GM23338 (cell line): Measurements from ENCODE around the gene STAB2. TPM values are rescaled to one million over a fixed set of nuclear protein-coding genes. Genes with fewer than 3 reads are reported as not detected.

Experiments used
- ATAC-seq: fragments of 200-7000 bp; cut with Tn5 transposase; 3 replicates; pipeline ENCODE4 v1.9.1; 2020
- DNase-seq: peaks from one replicate; pipeline ENCODE4 v3.0.0-alpha.2; 2015; ENCODE audit warnings: low spot score
- H2AFZ ChIP-seq: fragments of 200-600 bp; sonication (generic); 2 replicates; pipeline ENCODE4 v1.8.0; 2016; ENCODE audit warnings: antibody characterized with exemption, mild to moderate bottlenecking, moderate library complexity
- H3F3A ChIP-seq: fragments of 200-600 bp; sonication (generic); replicated peaks from 2 replicates; pipeline ENCODE4 v1.8.0; 2017; ENCODE audit warnings: antibody characterized with exemption, mixed run types, low read depth
- H3K27ac ChIP-seq: fragments of 200-600 bp; sonication (generic); 2 replicates; pipeline ENCODE4 v1.6.1; 2016; ENCODE audit warnings: low read depth
- H3K27me3 ChIP-seq: fragments of 200-600 bp; sonication (generic); 2 replicates; pipeline ENCODE4 v1.8.0; 2016; ENCODE audit warnings: mild to moderate bottlenecking, mixed run types, moderate library complexity; ENCODE audit not compliant: insufficient read depth
- H3K36me3 ChIP-seq: fragments of 200-600 bp; sonication (generic); 2 replicates; pipeline ENCODE4 v1.8.0; 2016; ENCODE audit warnings: mild to moderate bottlenecking; ENCODE audit not compliant: insufficient read depth
- H3K4me1 ChIP-seq: fragments of 200-600 bp; sonication (generic); 2 replicates; pipeline ENCODE4 v1.8.0; 2016; ENCODE audit warnings: mild to moderate bottlenecking, moderate library complexity; ENCODE audit not compliant: insufficient read depth
- H3K4me2 ChIP-seq: fragments of 200-600 bp; sonication (generic); 2 replicates; pipeline ENCODE4 v1.7.1; 2017; ENCODE audit warnings: mixed run types
- H3K4me3 ChIP-seq: fragments of 200-600 bp; sonication (generic); 2 replicates; pipeline ENCODE4 v1.6.1; 2016; ENCODE audit warnings: mixed run types
- H3K79me2 ChIP-seq: fragments of 200-600 bp; sonication (generic); replicated peaks from 2 replicates; pipeline ENCODE4 v1.8.0; 2017; ENCODE audit warnings: mild to moderate bottlenecking; ENCODE audit not compliant: insufficient read depth
- H3K9me2 ChIP-seq: fragments of 200-600 bp; sonication (generic); 2 replicates; pipeline ENCODE4 v1.8.0; 2017; ENCODE audit not compliant: insufficient read depth
- H4K20me1 ChIP-seq: fragments of 200-600 bp; sonication (generic); replicated peaks from 2 replicates; pipeline ENCODE4 v1.8.0; 2017; ENCODE audit warnings: mild to moderate bottlenecking; ENCODE audit not compliant: insufficient read depth
- H3K27ac Mint-ChIP-seq: 2 replicates; pipeline ENCODE4 v1.8.0; 2020; ENCODE audit warnings: inconsistent platforms, mild to moderate bottlenecking, moderate library complexity, mixed read lengths
- H3K27me3 Mint-ChIP-seq: 3 replicates; pipeline ENCODE4 v1.8.0; 2022; ENCODE audit warnings: low read depth, mild to moderate bottlenecking, moderate library complexity, mixed read lengths, inconsistent platforms; ENCODE audit not compliant: insufficient read depth, poor library complexity
- H3K36me3 Mint-ChIP-seq: 3 replicates; pipeline ENCODE4 v1.8.0; 2021; ENCODE audit warnings: low read depth, mild to moderate bottlenecking, inconsistent platforms, moderate library complexity, mixed read lengths
- H3K4me1 Mint-ChIP-seq: 3 replicates; pipeline ENCODE4 v1.8.0; 2020; ENCODE audit warnings: mild to moderate bottlenecking, inconsistent platforms, mixed read lengths
- H3K4me3 Mint-ChIP-seq: 3 replicates; pipeline ENCODE4 v1.8.0; 2021; ENCODE audit warnings: moderate library complexity, mild to moderate bottlenecking, inconsistent platforms, mixed read lengths
- H3K9me3 Mint-ChIP-seq: 3 replicates; pipeline ENCODE4 v1.8.0; 2020; ENCODE audit warnings: moderate library complexity, mild to moderate bottlenecking, inconsistent platforms, mixed read lengths
- CREB1 ChIP-seq: fragments of 250-450 bp; sonication (Bioruptor Pico); IDR thresholded peaks from 2 replicates; pipeline ENCODE4 v1.5.0; 2020; ENCODE audit warnings: low read depth, mild to moderate bottlenecking, moderate library complexity
- CTCF ChIP-seq, 2 experiments: fragments of 200-600 bp in 1 of 2; sonication (generic) in 1 of 2; conservative IDR thresholded peaks; 2 replicates each; pipeline versions ENCODE4 v1.5.1 to v1.6.1; 2016 to 2017; ENCODE audit warnings: antibody characterized with exemption in 2 of 2, low read depth in 2 of 2, mild to moderate bottlenecking in 2 of 2, moderate library complexity in 1 of 2
- ETS1 ChIP-seq: IDR thresholded peaks from 2 replicates; pipeline ENCODE4 v1.6.1; 2016; ENCODE audit warnings: antibody characterized with exemption
- EZH2 ChIP-seq: fragments of 200-600 bp; sonication (generic); IDR thresholded peaks from one replicate; pipeline ENCODE4 v1.8.0; 2017; ENCODE audit warnings: antibody characterized with exemption, mild to moderate bottlenecking, low read depth; ENCODE audit not compliant: unreplicated experiment
- EZH2phosphoT487 ChIP-seq: fragments of 200-600 bp; sonication (generic); IDR thresholded peaks from one replicate; pipeline ENCODE4 v1.8.1; 2018; ENCODE audit warnings: antibody characterized with exemption; ENCODE audit not compliant: unreplicated experiment
- JUNB ChIP-seq: IDR thresholded peaks from one replicate; pipeline ENCODE4 v1.6.1; 2016; ENCODE audit warnings: antibody characterized with exemption; ENCODE audit not compliant: unreplicated experiment
- NANOG ChIP-seq: IDR thresholded peaks from 2 replicates; pipeline ENCODE4 v1.6.1; 2016; ENCODE audit warnings: antibody characterized with exemption, borderline replicate concordance
- REST ChIP-seq: IDR thresholded peaks from one replicate; pipeline ENCODE4 v1.6.1; 2018; ENCODE audit warnings: antibody characterized with exemption; ENCODE audit not compliant: unreplicated experiment
- STAT1 ChIP-seq: IDR thresholded peaks from one replicate; pipeline ENCODE4 v1.6.1; 2016; ENCODE audit warnings: antibody characterized with exemption; ENCODE audit not compliant: unreplicated experiment
- ZNF114 ChIP-seq: fragments of 250-450 bp; sonication (Bioruptor Pico); IDR thresholded peaks from 2 replicates; pipeline ENCODE4 v1.5.0; 2020; ENCODE audit warnings: mild to moderate bottlenecking, moderate library complexity
- ZNF331 ChIP-seq: fragments of 250-450 bp; sonication (Bioruptor Pico); IDR thresholded peaks from 2 replicates; pipeline ENCODE4 v1.5.0; 2020; ENCODE audit warnings: low read depth, mild to moderate bottlenecking, moderate library complexity
- ZNF462 ChIP-seq: fragments of 250-450 bp; sonication (Bioruptor Pico); IDR thresholded peaks from 2 replicates; pipeline ENCODE4 v1.5.0; 2020; ENCODE audit warnings: mild to moderate bottlenecking, moderate library complexity
- polyA plus RNA-seq: library from polyadenylated mRNA; unstranded; fragments of >200 nt; fragmentation: Nextera tagmentation; extraction: Ambion mirVana; gene quantifications from 2 replicates; pipeline ENCODE4 v1.2.1, GENCODE V29; 2016
- total RNA-seq: library from RNA; depleted of rRNA; stranded (reverse); fragments of >200 nt; shearing (Covaris generic); gene quantifications from 2 replicates; pipeline ENCODE4 v1.2.3, GENCODE V29; 2014

STAB2 gene
- total and polyA plus RNA-seq, 2 experiments from 2014 or later = 0.14 TPM; not detected in 1

GRCh38 chr12:103757248-103757647 lies 170.2 kb downstream of the STAB2 start:
- Histone ChIP-seq H3K27me3 (no peaks in the 10 kb centered on the region), H3K4me1 (no peaks in the 10 kb centered on the region), H3K4me2 (no peak overlapping the region), H3K36me3 (no peaks in the 10 kb centered on the region), H2AFZ (no peak overlapping the region), H3F3A (no peaks in the 10 kb centered on the region), H4K20me1 (no peaks in the 10 kb centered on the region), H3K4me3 (no peak overlapping the region), H3K79me2 (no peaks in the 10 kb centered on the region), H3K9me2 (no peaks in the 10 kb centered on the region), H3K27ac (no peak overlapping the region)
- ATAC-seq (no peak), DNase-seq (no peak)
- no peak for TF ChIP-seq EZH2
- no peak for TF ChIP-seq EZH2phosphoT487
- TF ChIP-seq ZNF462 (CRISPR knock-in tag) = no peak
- TF ChIP-seq CREB1 (CRISPR knock-in tag) = no peak
- TF ChIP-seq ZNF114 (CRISPR knock-in tag) = no peak
- no peak for TF ChIP-seq ZNF331 (CRISPR knock-in tag)
- no peak for TF ChIP-seq REST
- TF ChIP-seq NANOG = no peak
- TF ChIP-seq CTCF (conservative IDR thresholded peaks at IDR 0.05; ENCODE audit: low read depth in 2 of 2) = no peak
- TF ChIP-seq STAT1 = no peak
- TF ChIP-seq ETS1 = no peak
- TF ChIP-seq JUNB = no peak
- Mint-ChIP-seq H3K9me3 (no peaks in the 10 kb centered on the region), H3K36me3 (no peaks in the 10 kb centered on the region), H3K4me3 (no peak overlapping the region), H3K27ac (no peak overlapping the region), H3K27me3 (peaks cover 2% of the 10 kb centered on the region), H3K4me1 (peaks cover 10% of the 10 kb centered on the region)
